ENCODE measurements around the gene NRDC.

Gene NRDC

GRCh38 chr1:51814513-51814912 is 64.0 kb downstream of the NRDC start:
- no peak for TF ChIP-seq CTCF (IDR thresholded peaks at IDR 0.05; ENCODE audit: extremely low read depth, insufficient read depth, missing control alignments)
- in situ Hi-C loops (cut with MboI; ENCODE audit: low pct_unique_long_range_greater_than_20kb, low sequenced_read_pairs, unreplicated experiment), result no loop called here
- no peak for DNase-seq (ENCODE audit: low spot score)

GRCh38 chr1:51799372-51799771 is 79.2 kb downstream of the NRDC start:
- no peak for TF ChIP-seq CTCF (IDR thresholded peaks at IDR 0.05; ENCODE audit: extremely low read depth, insufficient read depth, missing control alignments)
- DNase-seq (ENCODE audit: low spot score), result peak; percentile 19
- in situ Hi-C loops (cut with MboI; ENCODE audit: low pct_unique_long_range_greater_than_20kb, low sequenced_read_pairs, unreplicated experiment), result no loop called here

GRCh38 chr1:51794868-51795267 is 83.7 kb downstream of the NRDC start:
- no peak for DNase-seq (ENCODE audit: low spot score)
- no peak for TF ChIP-seq CTCF (IDR thresholded peaks at IDR 0.05; ENCODE audit: extremely low read depth, insufficient read depth, missing control alignments)
- in situ Hi-C loops (cut with MboI; ENCODE audit: low pct_unique_long_range_greater_than_20kb, low sequenced_read_pairs, unreplicated experiment), result no loop called here

GRCh38 chr1:51794260-51794659 is 84.3 kb downstream of the NRDC start:
- in situ Hi-C loops (cut with MboI; ENCODE audit: low pct_unique_long_range_greater_than_20kb, low sequenced_read_pairs, unreplicated experiment), result no loop called here
- no peak for DNase-seq (ENCODE audit: low spot score)
- TF ChIP-seq CTCF (IDR thresholded peaks at IDR 0.05; ENCODE audit: extremely low read depth, insufficient read depth, missing control alignments), result no peak

DNA sequence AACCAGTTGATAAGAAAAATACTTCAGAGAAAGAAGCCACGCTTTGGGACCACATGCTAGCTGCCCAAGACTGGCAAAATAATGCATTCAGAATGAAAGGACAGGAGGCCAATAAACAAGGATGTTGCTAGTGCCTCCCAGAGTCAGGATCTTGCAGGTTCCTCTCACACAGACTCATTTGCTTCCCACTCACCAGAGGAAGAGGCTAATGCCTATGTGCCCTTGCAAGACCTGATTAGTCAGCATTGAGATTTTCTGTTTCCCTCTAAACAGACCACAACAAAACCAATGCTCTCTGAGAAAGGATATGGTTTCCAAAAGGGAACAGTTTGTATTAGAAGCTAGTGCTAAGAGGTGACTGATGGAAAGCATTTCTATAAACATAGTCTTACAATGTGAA is 85.7 kb downstream of the NRDC start:
- in situ Hi-C loops (cut with MboI; ENCODE audit: low pct_unique_long_range_greater_than_20kb, low sequenced_read_pairs, unreplicated experiment), result no loop called here
- TF ChIP-seq CTCF (IDR thresholded peaks at IDR 0.05; ENCODE audit: extremely low read depth, insufficient read depth, missing control alignments), result no peak
- DNase-seq (ENCODE audit: low spot score), result no peak

GRCh38 chr1:51791888-51792287 is 86.6 kb downstream of the NRDC start:
- DNase-seq (ENCODE audit: low spot score), result no peak
- no peak for TF ChIP-seq CTCF (IDR thresholded peaks at IDR 0.05; ENCODE audit: extremely low read depth, insufficient read depth, missing control alignments)
- in situ Hi-C loops (cut with MboI; ENCODE audit: low pct_unique_long_range_greater_than_20kb, low sequenced_read_pairs, unreplicated experiment), result no loop called here

DNA sequence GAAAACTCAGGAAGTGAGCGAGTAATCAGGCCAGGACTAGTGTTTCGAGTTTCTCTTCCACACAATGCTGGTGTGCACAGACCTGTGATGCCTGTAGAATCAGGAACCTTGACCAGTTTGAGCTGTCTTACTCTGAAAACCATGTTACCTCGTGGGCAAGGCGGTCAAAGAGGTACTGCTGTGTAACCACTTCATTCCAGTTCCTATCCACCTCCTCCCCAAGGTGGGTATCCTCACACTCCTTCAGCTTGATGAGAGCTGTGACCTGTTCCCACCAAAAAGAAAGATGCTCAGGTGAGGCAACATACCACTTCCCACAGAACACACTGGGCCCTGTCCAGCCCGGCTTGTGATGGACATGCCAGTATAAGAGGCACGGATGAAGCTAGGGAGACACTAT is 88.1 kb downstream of the NRDC start:
- in situ Hi-C loops (cut with MboI; ENCODE audit: low pct_unique_long_range_greater_than_20kb, low sequenced_read_pairs, unreplicated experiment), result no loop called here
- no peak for TF ChIP-seq CTCF (IDR thresholded peaks at IDR 0.05; ENCODE audit: extremely low read depth, insufficient read depth, missing control alignments)
- DNase-seq (ENCODE audit: low spot score), result no peak
